AG04450 (cell line): ENCODE results near the gene PEPD. TPM values are rescaled to one million over a fixed set of nuclear protein-coding genes. Genes with fewer than 3 reads are reported as not detected.

Experiments
- CTCF ChIA-PET: fragments of 300-600, 350-600 bp; formaldehyde crosslinking; extraction: SDS; loops from one replicate; lab custom pipeline; 2022; ENCODE audit warnings: antibody characterized with exemption, inconsistent platforms; lab: Charles Lee
- POLR2A ChIA-PET: fragments of 350-600 bp; formaldehyde crosslinking; extraction: SDS; loops from one replicate; lab custom pipeline; 2021; ENCODE audit warnings: antibody characterized with exemption, inconsistent platforms; lab: Yijun Ruan, JAX
- DNase-seq: peaks from one replicate; pipeline ENCODE4 v3.0.0-alpha.2; 2011; ENCODE audit warnings: low read depth, low spot score
- H3K27ac ChIP-seq: one replicate; pipeline ENCODE4 v1.5.1; 2012; ENCODE audit warnings: low read depth, low read length, control low read depth
- H3K27me3 ChIP-seq: one replicate; pipeline ENCODE4 v1.6.0; 2012; ENCODE audit warnings: low read length; ENCODE audit not compliant: control insufficient read depth, insufficient read depth
- H3K4me3 ChIP-seq: 2 replicates; pipeline ENCODE4 v1.5.1; 2011; ENCODE audit warnings: mild to moderate bottlenecking, low read depth, low read length, control low read depth
- H3K9me3 ChIP-seq: 2 replicates; pipeline ENCODE4 v1.5.1; 2012; ENCODE audit warnings: low read length; ENCODE audit not compliant: control insufficient read depth, insufficient read depth
- polyA plus RNA-seq: library from polyadenylated mRNA; depleted of rRNA; stranded (reverse); fragments of >200 nt; gene quantifications from 2 replicates; pipeline ENCODE4 v1.2.3, GENCODE V29; 2011
- TF ChIP-seq, protein P1 (sequence below): IDR thresholded peaks from 2 replicates; pipeline ENCODE4 v1.5.1; 2011; ENCODE audit warnings: low read depth, low read length, control low read depth, inconsistent platforms

The PEPD gene
- polyA plus RNA-seq, 1 experiment, result 67.1 TPM

DNA sequence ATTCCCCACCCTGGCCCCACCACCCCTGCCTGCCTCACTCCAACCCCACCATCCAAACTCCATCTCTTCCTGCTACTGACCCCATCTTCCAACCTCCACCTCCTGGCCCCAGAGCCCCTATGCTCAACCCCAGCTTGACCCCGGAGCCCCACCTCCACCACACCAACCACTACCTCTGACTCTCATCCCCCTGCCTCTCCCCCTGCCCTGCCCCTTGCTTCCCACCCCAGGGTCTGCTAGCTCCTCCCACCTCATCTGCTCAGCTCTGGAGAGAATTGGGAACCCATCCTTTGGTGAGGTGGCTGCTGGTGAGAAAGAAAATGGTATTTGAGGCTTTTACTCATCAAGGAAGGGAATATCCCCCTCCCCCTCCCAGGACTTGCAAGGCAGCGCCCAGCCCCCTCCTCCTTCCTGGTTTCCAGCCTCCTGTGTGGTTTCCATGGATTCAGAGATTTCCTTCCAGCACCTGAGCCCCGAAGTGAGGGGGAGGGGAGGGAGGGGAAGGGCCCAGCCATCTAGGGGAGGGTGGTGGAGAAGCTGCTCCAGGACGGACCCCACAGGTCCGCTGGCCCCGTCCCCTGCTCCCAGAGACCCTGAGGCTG is 11.4 kb upstream of the PEPD start:
- Histone ChIP-seq H3K27me3 (peaks cover 9% of the 10 kb centered on the region), H3K9me3 (no peaks in the 10 kb centered on the region), H3K27ac (no peak overlapping the region), H3K4me3 (no peak overlapping the region)
- ChIA-PET POLR2A (no interaction called here), CTCF (no interaction called here)
- TF ChIP-seq, protein P1, sequence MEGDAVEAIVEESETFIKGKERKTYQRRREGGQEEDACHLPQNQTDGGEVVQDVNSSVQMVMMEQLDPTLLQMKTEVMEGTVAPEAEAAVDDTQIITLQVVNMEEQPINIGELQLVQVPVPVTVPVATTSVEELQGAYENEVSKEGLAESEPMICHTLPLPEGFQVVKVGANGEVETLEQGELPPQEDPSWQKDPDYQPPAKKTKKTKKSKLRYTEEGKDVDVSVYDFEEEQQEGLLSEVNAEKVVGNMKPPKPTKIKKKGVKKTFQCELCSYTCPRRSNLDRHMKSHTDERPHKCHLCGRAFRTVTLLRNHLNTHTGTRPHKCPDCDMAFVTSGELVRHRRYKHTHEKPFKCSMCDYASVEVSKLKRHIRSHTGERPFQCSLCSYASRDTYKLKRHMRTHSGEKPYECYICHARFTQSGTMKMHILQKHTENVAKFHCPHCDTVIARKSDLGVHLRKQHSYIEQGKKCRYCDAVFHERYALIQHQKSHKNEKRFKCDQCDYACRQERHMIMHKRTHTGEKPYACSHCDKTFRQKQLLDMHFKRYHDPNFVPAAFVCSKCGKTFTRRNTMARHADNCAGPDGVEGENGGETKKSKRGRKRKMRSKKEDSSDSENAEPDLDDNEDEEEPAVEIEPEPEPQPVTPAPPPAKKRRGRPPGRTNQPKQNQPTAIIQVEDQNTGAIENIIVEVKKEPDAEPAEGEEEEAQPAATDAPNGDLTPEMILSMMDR, result no peak
- DNase-seq, result no peak

GRCh38 chr19:33530842-33531241 is 9.3 kb upstream of the PEPD start:
- H3K27ac ChIP-seq, result no peak overlapping the region
- no peak overlapping the region for H3K4me3 ChIP-seq
- CTCF ChIA-PET, result no interaction called here
- no peak for DNase-seq
- no peaks in the 10 kb centered on the region for H3K9me3 ChIP-seq
- TF ChIP-seq, protein P1, result no peak
- peaks cover 14% of the 10 kb centered on the region for H3K27me3 ChIP-seq
- POLR2A ChIA-PET, result no interaction called here

- Histone ChIP-seq H3K27me3 (peaks cover 16% of the 10 kb centered on the region), H3K9me3 (no peaks in the 10 kb centered on the region), H3K27ac (no peak overlapping the region), H3K4me3 (no peak overlapping the region)
- TF ChIP-seq, protein P1, result no peak
- no peak for DNase-seq
- POLR2A ChIA-PET, result no interaction called here
- CTCF ChIA-PET, result no interaction called here
These were observed 8.7 kb upstream of the PEPD start for GRCh38 chr19:33530296-33530695.

DNA sequence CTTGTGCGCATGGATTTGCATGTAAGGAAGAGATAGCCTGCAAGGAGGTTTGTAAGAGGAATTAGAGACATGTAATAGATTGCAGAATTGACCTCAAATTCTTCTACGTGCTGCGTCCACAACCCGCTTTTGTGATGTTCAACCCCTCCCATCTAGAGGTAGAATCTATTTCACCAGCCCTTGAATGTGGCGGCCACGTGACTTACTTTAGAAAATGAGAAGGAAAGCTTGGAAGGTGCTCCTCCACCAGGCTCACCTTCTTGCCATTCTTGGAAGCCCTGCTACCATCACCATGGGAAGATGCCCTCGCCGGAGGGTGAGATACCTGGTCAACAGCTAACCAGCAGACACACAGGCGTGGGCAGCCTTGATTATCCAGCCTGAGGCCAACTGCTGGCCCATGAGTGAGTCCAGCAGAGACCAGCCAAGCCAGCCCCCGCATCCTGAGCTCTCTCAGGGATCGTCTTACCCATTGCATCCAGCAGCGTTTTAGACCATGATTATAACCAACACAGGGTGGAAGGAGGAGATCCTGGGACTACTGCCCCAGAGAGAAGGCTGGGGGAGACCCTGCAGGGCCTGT is 7.6 kb upstream of the PEPD start:
- Histone ChIP-seq H3K9me3 (no peaks in the 10 kb centered on the region), H3K27me3 (peaks cover 16% of the 10 kb centered on the region), H3K27ac (no peak overlapping the region), H3K4me3 (no peak overlapping the region)
- POLR2A ChIA-PET, result no interaction called here
- CTCF ChIA-PET, result interaction anchor here (0.5 kb wide), 1 partner anchor 97 kb away, joined by 3 read pairs; no protein-coding TSS in a partner anchor
- TF ChIP-seq, protein P1, result no peak
- DNase-seq, result no peak

- no peak overlapping the region for H3K4me3 ChIP-seq
- TF ChIP-seq, protein P1, result no peak
- DNase-seq, result no peak
- no peaks in the 10 kb centered on the region for H3K9me3 ChIP-seq
- POLR2A ChIA-PET, result no interaction called here
- H3K27ac ChIP-seq, result no peak overlapping the region
- CTCF ChIA-PET, result no interaction called here
- peaks cover 16% of the 10 kb centered on the region for H3K27me3 ChIP-seq
These were observed 6.8 kb upstream of the PEPD start for GRCh38 chr19:33528404-33528803.
